K562 (cell line): ENCODE results near the gene KRTAP5-5. TPM values are rescaled to one million over a fixed set of nuclear protein-coding genes. Genes with fewer than 3 reads are reported as not detected.

ENCODE experiments used
- ATAC-seq: fragments of 200-7000 bp; cut with Tn5 transposase; 3 replicates; pipeline ENCODE4 v1.9.1; 2020; ENCODE audit warnings: moderate library complexity
- BruUV-seq: library from RNA; stranded (reverse); fragments of 400-500 nt; replicated peaks from 2 replicates; lab custom pipeline; 2021; lab: Mats Ljungman, UMichigan
- CTCF ChIA-PET: fragments of 300-600 bp; formaldehyde crosslinking; extraction: SDS; loops from one replicate; lab custom pipeline; 2021; ENCODE audit warnings: low intra/inter-chr PET ratio; lab: Yijun Ruan, JAX
- POLR2A ChIA-PET: fragments of 300-600, 350-650 bp; sonication (Branson Sonifier 250); formaldehyde crosslinking; extraction: SDS; loops from one replicate; lab custom pipeline; 2021; ENCODE audit warnings: antibody characterized with exemption, inconsistent platforms; lab: Yijun Ruan, JAX
- DNase-seq, 4 experiments: peaks; one replicate each; pipeline versions ENCODE4 v3.0.0 to v3.0.0-alpha.2; 2011 to 2018; ENCODE audit warnings: low spot score in 3 of 4, mixed read lengths in 3 of 4; ENCODE audit errors: extremely low read depth in 1 of 4
- FAIRE-seq: peaks from 2 replicates; lab custom pipeline; 2011; peaks lifted over from hg19 to GRCh38; lab: Jason Lieb, UNC
- H2AFZ ChIP-seq: 2 replicates; pipeline ENCODE4 v1.6.0; 2011; ENCODE audit warnings: low read depth, low read length, control low read depth, inconsistent platforms
- H3K27ac ChIP-seq: fragments of 200-600 bp; 3 replicates; pipeline ENCODE4 v1.8.0; 2011; ENCODE audit warnings: low read depth, mild to moderate bottlenecking, control low read depth, inconsistent platforms, low read length, moderate library complexity, mixed read lengths; ENCODE audit errors: extremely low read depth
- H3K27me3 ChIP-seq, 2 experiments: fragments of 300-600 bp in 1 of 2; 2 replicates in 1 of 2; 3 replicates in 1 of 2; pipeline versions ENCODE4 v1.6.0 to v1.8.0; 2011; ENCODE audit warnings: inconsistent platforms in 2 of 2, low read length in 2 of 2, mild to moderate bottlenecking in 1 of 2, mixed read lengths in 1 of 2, moderate library complexity in 1 of 2; ENCODE audit not compliant: control insufficient read depth in 2 of 2, insufficient read depth in 2 of 2
- H3K36me3 ChIP-seq: fragments of 300-600 bp; 3 replicates; pipeline ENCODE4 v1.8.0; 2011; ENCODE audit warnings: mild to moderate bottlenecking, low read length, inconsistent platforms; ENCODE audit not compliant: control insufficient read depth, insufficient read depth
- H3K4me1 ChIP-seq, 2 experiments: fragments of 200-600 bp in 1 of 2; replicated peaks in 1 of 2; 2 replicates in 1 of 2; 3 replicates in 1 of 2; pipeline versions ENCODE4 v1.5.1 to v1.8.0; 2011; ENCODE audit warnings: inconsistent platforms in 2 of 2, low read length in 2 of 2, mild to moderate bottlenecking in 1 of 2, mixed read lengths in 1 of 2, moderate library complexity in 1 of 2; ENCODE audit not compliant: control insufficient read depth in 2 of 2, insufficient read depth in 2 of 2
- H3K4me2 ChIP-seq: 2 replicates; pipeline ENCODE4 v1.6.1; 2011; ENCODE audit warnings: low read length, control low read depth, inconsistent platforms, mixed read lengths; ENCODE audit not compliant: insufficient read depth
- H3K4me3 ChIP-seq: fragments of 200-600 bp; sonication (generic), shearing (Covaris generic); 2 replicates; pipeline ENCODE4 v1.5.1; 2016; ENCODE audit warnings: control low read depth, inconsistent platforms
- H3K79me2 ChIP-seq: fragments of 200-600 bp; 3 replicates; pipeline ENCODE4 v1.8.0; 2011; ENCODE audit warnings: low read length, inconsistent platforms; ENCODE audit not compliant: control insufficient read depth, insufficient read depth
- H3K9ac ChIP-seq, 2 experiments: 2 replicates each; pipeline versions ENCODE4 v1.6.0 to v1.6.1; 2011; ENCODE audit warnings: low read depth in 2 of 2, low read length in 2 of 2, control low read depth in 1 of 2, inconsistent platforms in 1 of 2, mild to moderate bottlenecking in 1 of 2, mixed read lengths in 1 of 2; ENCODE audit not compliant: insufficient read depth in 1 of 2
- H3K9me1 ChIP-seq: one replicate; pipeline ENCODE4 v1.6.0; 2011; ENCODE audit warnings: inconsistent platforms, mild to moderate bottlenecking, low read length, moderate library complexity; ENCODE audit not compliant: control insufficient read depth, insufficient read depth
- H3K9me3 ChIP-seq: replicated peaks from 2 replicates; pipeline ENCODE4 v1.5.1; 2011; ENCODE audit warnings: low read depth, low read length, inconsistent platforms; ENCODE audit not compliant: control insufficient read depth, insufficient read depth
- H4K20me1 ChIP-seq: replicated peaks from 2 replicates; pipeline ENCODE4 v1.6.1; 2011; ENCODE audit warnings: low read length, inconsistent platforms, mixed read lengths; ENCODE audit not compliant: control insufficient read depth, insufficient read depth
- CREM ChIP-seq: IDR thresholded peaks from 2 replicates; pipeline ENCODE4 v1.6.1; 2014; ENCODE audit warnings: antibody characterized with exemption, low read depth
- CSDE1 ChIP-seq, 2 experiments: fragments of 450-650 bp; IDR thresholded peaks; 2 replicates each; pipeline ENCODE4 v1.6.1; 2016; ENCODE audit warnings: mild to moderate bottlenecking in 1 of 2
- EHMT2 ChIP-seq: fragments of 450-650 bp; IDR thresholded peaks from 2 replicates; pipeline ENCODE4 v1.6.1; 2018; ENCODE audit warnings: antibody characterized with exemption
- ELF1 ChIP-seq: fragments of 200-800 bp; sonication (Bioruptor generic); IDR thresholded peaks from 2 replicates; pipeline ENCODE4 v1.6.1; 2016; ENCODE audit warnings: missing genetic modification characterization, missing compliant biosample characterization
- ETS2 ChIP-seq: IDR thresholded peaks from 2 replicates; pipeline ENCODE4 v1.6.1; 2016; ENCODE audit warnings: borderline replicate concordance, missing genetic modification characterization, mild to moderate bottlenecking, moderate library complexity, missing compliant biosample characterization; ENCODE audit not compliant: poor library complexity, severe bottlenecking
- ETV1 ChIP-seq: fragments of 450-650 bp; conservative IDR thresholded peaks from 2 replicates; pipeline ENCODE4 v1.6.1; 2016; ENCODE audit warnings: missing genetic modification characterization, control low read depth, low read depth, missing compliant biosample characterization
- FOXA1 ChIP-seq: fragments of 450-650 bp; IDR thresholded peaks from 2 replicates; pipeline ENCODE4 v1.6.1; 2016; ENCODE audit warnings: mild to moderate bottlenecking, borderline replicate concordance
- FOXJ3 ChIP-seq: sonication (generic); formaldehyde crosslinking; IDR thresholded peaks from 2 replicates; pipeline ENCODE4 v1.4.0; 2020; ENCODE audit warnings: mild to moderate bottlenecking, missing genetic modification reagents
- KLF10 ChIP-seq: fragments of 250-450 bp; sonication (Bioruptor Pico); IDR thresholded peaks from 2 replicates; pipeline ENCODE4 v1.6.1; 2021; ENCODE audit warnings: matching md5 sums
- TSC22D4 ChIP-seq: fragments of 450-650 bp; IDR thresholded peaks from 2 replicates; pipeline ENCODE4 v1.6.1; 2016; ENCODE audit warnings: missing genetic modification characterization, missing biosample characterization, control low read depth
- ZNF3 ChIP-seq: fragments of 250-450 bp; sonication (Bioruptor Pico); IDR thresholded peaks from 2 replicates; pipeline ENCODE4 v1.5.0; 2021; ENCODE audit warnings: mild to moderate bottlenecking, moderate library complexity
- ZNF436 ChIP-seq: fragments of 250-450, 450-650 bp; sonication (Bioruptor Pico); formaldehyde crosslinking; IDR thresholded peaks from 2 replicates; pipeline ENCODE4 v1.7.0; 2020; ENCODE audit warnings: mild to moderate bottlenecking
- WGBS: fragments of 100-300 bp; shearing (Covaris generic); methylation state at CpG from one replicate; pipeline ENCODE4 v1.1.6; 2016; ENCODE audit warnings: low coverage, mixed read lengths; ENCODE audit not compliant: insufficient coverage; ENCODE audit errors: missing lambda C conversion rate; 5-methylcytosine and 5-hydroxymethylcytosine counted together
- in situ Hi-C: fragments of 300-500 bp; cut with MboI; formaldehyde crosslinking; loops from 4 replicates; pipeline ENCODE4 v1.15.0; 2018; ENCODE audit warnings: inconsistent platforms, mixed read lengths
- intact Hi-C: fragments of 100-400 bp; cut with micrococcal nuclease; formaldehyde crosslinking; loops from 2 replicates; pipeline ENCODE4 v1.14.2; 2022
- polyA plus RNA-seq, 8 experiments: library from polyadenylated mRNA; depleted of rRNA in 4 of 8; stranded (reverse) in 5 of 8; unstranded in 3 of 8; fragments of >200 nt; fragmentation: Nextera tagmentation in 2 of 8; fragmentation: Illumina TruSeq in 1 of 8; extraction: Ambion mirVana in 2 of 8; extraction: Trizol in 1 of 8; gene quantifications; 2 replicates each; pipeline versions ENCODE4 v1.2.1 to v1.2.3, GENCODE V29; 2011 to 2014; ENCODE audit warnings: inconsistent platforms in 1 of 8, missing spikeins in 1 of 8
- total RNA-seq, 7 experiments: library from RNA; depleted of rRNA in 6 of 7; stranded (reverse); fragments of >200 nt in 6 of 7; fragmentation: Illumina TruSeq in 2 of 7; extraction: Trizol in 2 of 7; gene quantifications; 2 replicates each; pipeline versions ENCODE4 v1.2.1 to v1.2.3, GENCODE V29; 2011 to 2021; ENCODE audit warnings: low replicate concordance in 1 of 7
- TF ChIP-seq, protein P1 (sequence below): IDR thresholded peaks from 2 replicates; pipeline ENCODE4 v1.6.1; 2016; ENCODE audit warnings: missing genetic modification characterization, missing compliant biosample characterization
- TF ChIP-seq, protein P2 (sequence below): fragments of 250-450 bp; sonication (Bioruptor Pico); IDR thresholded peaks from 2 replicates; pipeline ENCODE4 v1.6.1; 2021; ENCODE audit warnings: mild to moderate bottlenecking

KRTAP5-5 gene
- total and polyA plus RNA-seq, 9 of the 15 experiments (the other 6 are each of a cell fraction or from before 2014, with no cell fraction given), result not detected

DNA sequence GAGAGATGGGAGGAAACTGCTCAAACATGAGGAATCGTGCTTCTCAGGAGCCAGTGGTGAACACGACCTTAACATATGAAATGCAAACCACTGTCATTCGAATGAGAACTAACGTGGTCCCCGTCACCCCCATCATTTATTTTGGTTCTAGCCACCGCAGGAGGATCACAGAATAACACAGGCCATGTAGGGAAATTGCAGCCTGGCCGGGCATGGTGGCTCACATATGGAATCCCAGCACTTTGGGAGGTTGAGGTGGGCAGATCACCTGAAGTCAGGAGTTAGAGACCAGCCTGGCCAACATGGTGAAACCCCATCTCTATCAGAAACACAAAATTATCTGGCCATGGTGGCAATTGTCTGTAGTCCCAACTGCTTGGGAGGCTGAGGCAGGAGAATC lies 27.1 kb downstream of the KRTAP5-5 start:
- Histone ChIP-seq H3K4me2 (no peak overlapping the region), H3K79me2 (no peaks in the 10 kb centered on the region), H4K20me1 (peaks cover 8% of the 10 kb centered on the region), H3K36me3 (no peaks in the 10 kb centered on the region), H3K9me1 (no peaks in the 10 kb centered on the region), H3K9me3 (no peaks in the 10 kb centered on the region), H3K4me3 (no peak overlapping the region), H3K9ac (no peak overlapping the region), H3K27me3 (peaks cover 36 to 82% of the 10 kb centered on the region in 2 experiments), H3K27ac (no peak overlapping the region), H3K4me1 (peaks cover 0 to 10% of the 10 kb centered on the region in 2 experiments; a peak in 2 of 5 replicates), H2AFZ (no peak overlapping the region)
- BruUV-seq, result no TSS peak
- no peak for ATAC-seq
- 0% methylated on average over 7 of the region's 7 CpGs for WGBS
- ChIA-PET CTCF (no interaction called here), POLR2A (no interaction called here)
- TF ChIP-seq CSDE1 (IDR thresholded peaks at IDR 0.05) (no peak), KLF10 (CRISPR knock-in tag) (no peak), FOXA1 (no peak), CREM (no peak), ZNF436 (CRISPR knock-in tag) (no peak)
- intact Hi-C loops (no loop called here), in situ Hi-C loops (loop anchor here (5.0 kb wide), 1 partner anchor 36 kb away; no protein-coding TSS in a partner anchor)
- FAIRE-seq, result no peak
- no peak for DNase-seq

DNA sequence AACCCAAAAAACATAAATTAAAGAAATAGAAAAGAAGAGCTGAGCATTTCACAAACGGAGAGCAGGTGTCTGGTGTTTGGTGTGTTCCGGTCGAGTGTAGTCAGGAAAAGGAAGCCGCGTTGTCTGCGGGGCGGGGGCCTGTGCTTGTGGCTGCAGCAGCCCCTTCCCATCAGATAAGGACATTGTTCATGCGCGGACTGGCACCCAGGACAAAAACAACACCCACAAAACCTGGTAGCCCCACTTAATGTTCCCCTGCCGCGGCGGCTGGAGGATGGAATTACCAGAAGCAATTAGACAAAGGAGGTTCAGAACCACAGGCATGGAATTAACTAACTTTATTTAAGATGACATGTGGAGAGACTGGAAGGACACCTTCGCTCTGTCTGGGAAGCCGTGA lies 29.9 kb downstream of the KRTAP5-5 start:
- Histone ChIP-seq H2AFZ (no peak overlapping the region), H3K27ac (no peak overlapping the region), H3K4me2 (no peak overlapping the region), H3K4me1 (peaks cover 0 to 6% of the 10 kb centered on the region in 2 experiments; a peak in 2 of 5 replicates), H3K79me2 (no peaks in the 10 kb centered on the region), H4K20me1 (0 out of 2 replicates have a peak, but pooled peaks cover 3% of the 10 kb centered on the region), H3K9me3 (no peaks in the 10 kb centered on the region), H3K9ac (no peak overlapping the region), H3K9me1 (no peaks in the 10 kb centered on the region), H3K36me3 (no peaks in the 10 kb centered on the region), H3K4me3 (no peak overlapping the region), H3K27me3 (peaks cover 25 to 55% of the 10 kb centered on the region in 2 experiments)
- no peak for FAIRE-seq
- WGBS, result 3% methylated on average over 14 of the region's 14 CpGs
- ChIA-PET POLR2A (interaction anchor here (0.7 kb wide), 2 partner anchors 10 to 225 kb away, joined by 3 to 5 read pairs; no protein-coding TSS in a partner anchor), CTCF (no interaction called here)
- no TSS peak for BruUV-seq
- ATAC-seq, result no peak
- no peak for DNase-seq
- intact Hi-C loops, result no loop called here
- in situ Hi-C loops, result loop anchor here (5.0 kb wide), 1 partner anchor 33 kb away; no protein-coding TSS in a partner anchor
- TF ChIP-seq ZNF3 (CRISPR knock-in tag) (no peak), TSC22D4 (tag) (no peak), ETS2 (no peak), FOXJ3 (CRISPR knock-in tag) (no peak), EHMT2 (no peak), ELF1 (tag) (no peak), ETV1 (no peak)
- TF ChIP-seq, protein P1, sequence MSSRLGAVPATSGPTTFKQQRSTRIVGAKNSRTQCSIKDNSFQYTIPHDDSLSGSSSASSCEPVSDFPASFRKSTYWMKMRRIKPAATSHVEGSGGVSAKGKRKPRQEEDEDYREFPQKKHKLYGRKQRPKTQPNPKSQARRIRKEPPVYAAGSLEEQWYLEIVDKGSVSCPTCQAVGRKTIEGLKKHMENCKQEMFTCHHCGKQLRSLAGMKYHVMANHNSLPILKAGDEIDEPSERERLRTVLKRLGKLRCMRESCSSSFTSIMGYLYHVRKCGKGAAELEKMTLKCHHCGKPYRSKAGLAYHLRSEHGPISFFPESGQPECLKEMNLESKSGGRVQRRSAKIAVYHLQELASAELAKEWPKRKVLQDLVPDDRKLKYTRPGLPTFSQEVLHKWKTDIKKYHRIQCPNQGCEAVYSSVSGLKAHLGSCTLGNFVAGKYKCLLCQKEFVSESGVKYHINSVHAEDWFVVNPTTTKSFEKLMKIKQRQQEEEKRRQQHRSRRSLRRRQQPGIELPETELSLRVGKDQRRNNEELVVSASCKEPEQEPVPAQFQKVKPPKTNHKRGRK (tag), result no peak
- TF ChIP-seq, protein P2, sequence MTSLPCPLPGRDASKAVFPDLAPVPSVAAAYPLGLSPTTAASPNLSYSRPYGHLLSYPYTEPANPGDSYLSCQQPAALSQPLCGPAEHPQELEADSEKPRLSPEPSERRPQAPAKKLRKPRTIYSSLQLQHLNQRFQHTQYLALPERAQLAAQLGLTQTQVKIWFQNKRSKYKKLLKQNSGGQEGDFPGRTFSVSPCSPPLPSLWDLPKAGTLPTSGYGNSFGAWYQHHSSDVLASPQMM (CRISPR knock-in tag), result no peak
